ENCODE measurements around the gene ZNF331.
"Not testable (repeated sequence)": the region's sequence is repeated elsewhere in the genome, so short reads cannot be mapped to it uniquely, and the experiment has no call there.

DNA sequence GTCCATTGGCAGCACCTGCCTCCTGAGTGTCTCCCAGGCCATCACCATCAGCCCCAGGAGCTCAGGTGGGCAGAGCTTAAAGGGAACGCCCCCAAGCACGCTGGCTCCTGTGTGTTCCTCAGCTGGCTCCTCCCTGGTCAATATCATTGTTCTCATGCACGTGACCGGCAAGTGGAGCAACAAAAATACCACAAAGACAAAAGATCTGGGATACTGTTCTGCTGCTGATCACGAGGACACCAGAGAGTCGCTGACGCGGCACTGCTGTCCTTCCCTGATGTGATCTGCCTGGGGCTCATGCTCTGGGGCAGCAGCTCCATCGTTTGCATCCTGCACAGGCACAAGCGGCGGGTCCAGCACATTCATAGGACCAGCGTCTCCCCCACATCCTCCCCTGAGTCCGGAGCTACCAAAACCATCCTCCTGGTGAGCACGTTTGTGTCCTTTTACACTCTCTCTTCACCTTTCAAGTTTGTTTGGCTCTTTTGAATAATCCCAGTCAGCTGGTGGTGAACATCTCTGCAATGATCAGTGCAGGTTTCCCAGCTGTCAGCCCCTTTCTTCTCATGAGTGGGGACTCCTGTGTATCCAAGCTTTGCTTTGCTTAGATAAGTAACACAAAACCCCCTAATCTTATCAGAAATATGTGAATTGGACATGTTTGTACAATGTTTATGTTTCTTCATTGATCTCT is 34.1 kb upstream of the ZNF331 start:
- TF ChIP-seq CTCF (IDR thresholded peaks at IDR 0.05 in 4 of 5, conservative IDR thresholded peaks at IDR 0.05 in 1 of 5); POLR2A (IDR thresholded peaks at IDR 0.05): not testable (repeated sequence)
